HG03342 (cell line): ENCODE data around the gene EBF4.
"Not testable (repeated sequence)": the region's sequence is repeated elsewhere in the genome, so short reads cannot be mapped to it uniquely, and the experiment has no call there.

ENCODE experiments used
- ATAC-seq: cut with Tn5 transposase; IDR thresholded peaks from one replicate; pipeline ENCODE4 v1.9.1; 2021; ENCODE audit warnings: mild to moderate bottlenecking, moderate library complexity; ENCODE audit not compliant: unreplicated experiment

EBF4 gene

DNA sequence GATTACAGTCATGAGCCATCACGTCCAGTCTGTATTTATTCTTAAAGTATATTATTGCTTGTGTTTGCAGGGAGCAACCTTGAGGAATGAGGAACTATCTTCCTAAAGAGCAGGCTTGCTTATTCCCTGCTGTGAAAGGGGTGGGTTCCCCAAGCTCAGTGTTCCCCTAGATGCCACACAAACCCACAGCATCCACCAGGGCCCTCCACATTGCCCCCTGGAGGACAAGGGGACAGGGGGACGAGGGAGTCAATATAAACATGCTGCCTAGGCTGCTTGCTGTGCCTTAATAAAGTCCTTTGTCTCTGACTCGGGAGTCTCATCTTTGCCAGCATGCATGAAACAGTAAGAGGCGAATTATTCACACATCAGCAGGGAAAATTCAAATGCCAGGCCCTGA, 20.6 kb upstream of the EBF4 start:
- no peak for ATAC-seq

DNA sequence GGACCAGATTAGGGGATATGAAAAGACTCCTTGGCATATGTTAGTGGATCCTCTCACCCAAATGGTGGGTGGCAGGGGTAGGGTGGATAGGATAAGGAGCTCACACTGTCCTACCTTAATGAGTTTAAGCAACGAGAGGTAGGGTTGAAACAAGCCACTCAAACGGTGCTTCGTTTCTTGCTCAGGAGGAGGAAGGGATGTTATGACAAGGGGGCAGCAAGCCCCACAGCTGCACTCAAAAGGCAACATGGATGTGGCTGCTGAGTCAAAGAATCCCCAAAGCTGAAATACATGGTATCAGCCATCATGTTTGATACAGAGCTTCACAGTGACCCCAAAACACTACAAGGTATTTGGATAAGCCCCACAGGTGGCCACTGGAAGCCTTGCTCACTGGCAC, 20.1 kb upstream of the EBF4 start:
- no peak for ATAC-seq

- ATAC-seq, result no peak
Observed at GRCh38 chr20:2673453-2673852, 19.1 kb upstream of the EBF4 start.

DNA sequence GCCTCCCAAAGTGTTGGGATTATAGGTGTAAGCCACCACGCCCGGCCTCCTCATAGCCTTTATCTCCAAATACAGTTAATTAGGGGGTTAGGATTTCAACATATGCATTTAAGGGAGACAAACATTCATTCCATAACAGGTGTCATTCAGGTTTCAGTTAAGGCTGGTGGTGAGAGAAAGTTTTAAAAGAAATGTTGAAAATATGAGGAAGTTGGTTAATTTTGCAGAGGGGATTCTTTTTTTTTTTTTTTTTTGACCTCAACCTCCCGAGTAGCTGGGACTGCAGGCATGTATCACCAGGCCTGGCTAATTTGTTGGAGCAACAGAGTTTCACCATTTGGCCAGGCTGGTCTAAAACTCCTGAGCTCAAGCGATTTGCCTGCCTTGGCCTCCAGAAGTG, 12.5 kb upstream of the EBF4 start:
- no peak for ATAC-seq

DNA sequence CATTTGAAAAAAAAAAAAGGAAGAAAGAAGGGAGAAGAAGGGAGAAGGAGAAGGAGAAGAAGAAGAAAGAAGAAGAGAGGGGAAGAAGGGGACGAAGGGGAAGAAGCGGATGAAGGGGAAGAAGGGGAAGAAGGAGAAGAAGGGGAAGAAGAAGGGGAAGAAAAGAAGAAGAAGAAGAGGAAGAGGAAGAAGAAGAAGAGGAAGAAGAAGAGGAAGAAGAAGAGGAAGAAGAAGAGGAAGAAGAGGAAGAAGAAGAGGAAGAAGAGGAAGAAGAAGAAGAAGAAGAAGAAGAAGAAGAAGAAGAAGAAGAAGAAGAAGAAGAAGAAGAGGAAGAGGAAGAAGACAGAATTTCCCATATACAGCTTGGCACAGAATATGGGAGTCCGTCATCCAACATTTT, 10.5 kb upstream of the EBF4 start:
- not testable (repeated sequence) for ATAC-seq

DNA sequence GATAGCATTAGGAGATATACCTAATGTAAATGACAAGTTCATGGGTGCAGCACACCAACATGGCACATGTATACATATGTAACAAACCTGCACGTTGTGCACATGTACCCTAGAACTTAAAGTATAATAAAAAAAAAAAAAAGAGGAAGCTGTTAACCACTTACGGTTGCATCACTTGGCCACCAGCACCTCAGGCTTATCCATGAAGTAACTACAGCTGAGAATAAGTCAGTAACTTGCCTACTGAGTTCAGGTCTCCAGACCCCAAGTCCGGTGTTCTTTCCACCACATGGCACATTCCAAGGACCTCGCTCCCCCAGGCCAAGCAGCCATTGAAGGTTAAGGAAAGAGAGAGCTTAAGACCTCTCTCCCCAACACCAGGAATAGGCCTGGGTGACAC, 7.8 kb upstream of the EBF4 start:
- ATAC-seq, result not testable (repeated sequence)

GRCh38 chr20:2687514-2687913, 5.1 kb upstream of the EBF4 start:
- no peak for ATAC-seq

DNA sequence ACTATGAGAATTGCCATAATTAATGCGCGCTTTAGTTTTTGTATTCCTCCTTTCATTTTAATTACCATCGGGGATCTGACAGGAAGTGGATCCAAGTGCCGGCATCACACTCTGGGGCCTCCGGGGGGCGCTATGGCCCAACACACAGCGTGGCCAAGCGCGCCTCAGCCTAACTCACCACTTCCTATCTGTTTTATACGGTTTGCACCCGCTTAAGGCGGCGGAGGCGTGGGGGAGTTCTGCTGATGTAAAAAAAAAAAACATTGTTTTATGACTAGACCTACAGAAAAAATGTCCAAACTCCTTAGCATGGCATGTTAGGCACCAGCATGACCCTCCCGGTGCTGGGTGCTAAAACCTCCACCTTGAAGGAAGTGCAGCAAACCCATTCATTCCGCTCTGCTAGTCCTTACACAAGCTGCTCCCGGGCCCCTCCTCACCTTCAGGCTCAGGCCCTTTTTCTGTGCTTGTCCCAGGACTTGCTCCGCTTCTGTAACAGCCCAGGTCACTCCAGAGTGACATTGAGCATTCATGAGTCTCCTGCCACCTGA, 4.5 kb upstream of the EBF4 start:
- ATAC-seq, result no peak

DNA sequence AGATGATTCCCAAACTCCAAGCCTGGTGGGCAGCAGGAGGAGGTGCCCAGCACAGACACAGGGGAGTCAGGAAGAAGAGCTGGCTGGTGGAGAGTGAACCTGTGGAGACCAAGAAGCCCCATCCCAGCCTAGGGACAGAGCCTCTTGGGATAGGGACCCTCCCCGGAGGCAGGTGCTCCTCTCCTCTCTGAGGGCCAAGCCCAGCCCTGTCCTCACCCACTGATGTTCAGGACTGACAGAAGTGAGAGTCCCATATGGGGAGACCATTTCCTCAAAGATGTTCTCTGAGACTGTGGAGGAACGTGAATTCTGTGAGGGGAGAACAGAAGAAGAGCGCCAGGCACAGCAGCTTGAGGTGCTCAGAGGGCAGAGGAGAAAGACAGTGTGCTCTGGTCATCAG, 2.4 kb upstream of the EBF4 start:
- no peak for ATAC-seq

DNA sequence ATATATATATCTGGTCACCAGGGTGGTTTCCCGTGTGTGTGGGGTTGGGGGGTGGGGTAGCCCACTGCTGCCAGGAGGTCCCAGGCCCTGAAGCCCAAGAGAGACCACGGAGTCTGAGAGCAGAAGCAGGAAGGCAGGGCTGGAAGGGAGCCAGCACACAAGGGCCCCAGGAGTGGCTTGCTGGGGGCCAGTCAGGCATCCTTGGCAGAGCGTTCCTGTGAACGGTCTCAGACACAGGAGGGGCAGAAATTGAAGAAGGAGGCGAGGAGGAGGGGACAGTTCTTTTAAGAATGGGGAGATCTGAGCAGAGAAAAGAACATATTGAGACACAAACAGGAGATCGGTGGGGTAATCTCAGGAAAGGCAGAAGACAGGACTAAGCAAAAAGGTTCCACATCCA, 1.9 kb upstream of the EBF4 start:
- ATAC-seq, result no peak

GRCh38 chr20:2691127-2691526, 1.5 kb upstream of the EBF4 start:
- no peak for ATAC-seq

DNA sequence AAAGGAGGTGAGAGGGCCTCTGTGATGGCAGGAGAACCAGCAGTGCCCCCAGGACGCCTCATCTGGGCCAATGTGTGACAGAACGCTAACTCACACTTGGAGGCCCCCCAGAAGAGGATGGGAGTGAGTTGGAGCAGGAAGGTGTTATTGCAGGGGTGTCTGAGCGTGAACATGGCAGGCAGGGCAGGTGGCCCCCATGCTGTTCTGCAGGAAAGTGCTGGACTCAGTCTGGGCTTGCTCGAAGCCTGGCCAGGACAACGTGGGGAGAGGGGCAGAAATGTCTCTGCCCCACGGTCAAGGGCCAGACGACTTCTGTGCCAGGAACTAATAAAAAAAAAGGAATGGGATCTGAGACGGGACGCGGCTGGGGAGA, 931 bp upstream of the EBF4 start:
- no peak for ATAC-seq

DNA sequence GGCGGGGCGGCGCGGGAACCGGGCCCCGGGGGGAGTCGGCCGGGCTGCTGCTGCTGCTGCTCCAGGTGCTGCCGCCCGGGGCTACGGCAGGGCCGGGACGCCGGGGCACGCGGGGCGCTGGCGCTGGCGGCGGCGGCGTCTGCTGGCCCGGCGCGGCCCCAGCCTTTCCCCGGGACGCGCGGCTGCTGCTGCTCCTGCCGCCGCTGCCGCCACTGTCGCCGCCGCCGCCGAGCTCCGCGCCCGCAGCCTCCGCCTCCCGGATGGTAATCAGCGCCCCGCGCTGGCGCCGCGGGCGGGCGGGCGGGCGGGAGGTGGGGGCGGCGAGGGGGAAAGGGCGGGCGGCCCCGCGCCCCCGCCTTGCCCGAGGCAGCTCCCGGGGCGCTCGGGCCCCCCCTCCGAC, 306 bp downstream of the EBF4 start:
- ATAC-seq, result no peak

DNA sequence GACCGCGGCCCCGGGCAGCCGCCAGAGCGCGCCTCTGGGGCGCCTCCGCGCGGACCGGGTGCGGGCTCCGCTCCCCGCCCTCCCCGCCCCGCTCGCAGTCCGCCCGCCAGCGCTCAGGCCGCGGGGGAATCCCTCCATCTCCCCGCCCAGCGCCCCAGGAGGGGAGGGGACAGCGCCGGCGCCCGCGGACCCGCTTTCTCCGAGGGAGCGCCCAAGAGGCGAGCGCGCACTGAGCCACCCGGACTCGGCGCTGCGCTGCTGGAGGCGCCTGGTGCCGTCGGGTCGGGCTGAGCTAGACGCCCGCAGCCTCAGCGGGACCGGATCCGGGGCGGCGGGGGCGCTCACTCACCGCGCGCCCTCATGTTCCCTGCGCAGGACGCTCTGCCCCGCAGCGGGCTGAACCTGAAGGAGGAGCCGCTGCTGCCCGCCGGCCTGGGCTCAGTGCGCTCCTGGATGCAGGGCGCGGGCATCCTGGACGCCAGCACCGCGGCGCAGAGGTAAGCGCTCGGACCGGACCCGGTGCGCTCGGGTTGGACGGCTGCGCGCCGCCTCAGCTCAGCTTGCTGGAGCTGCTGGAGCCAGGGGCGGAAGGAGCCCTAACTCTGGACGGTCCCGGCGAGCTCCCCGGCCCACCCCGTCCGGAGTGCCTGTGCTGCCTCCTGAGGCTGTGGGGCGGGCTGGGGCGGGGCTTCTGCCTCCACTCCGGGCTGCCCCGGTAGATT, 867 bp downstream of the EBF4 start:
- no peak for ATAC-seq

- ATAC-seq, result no peak
Observed at GRCh38 chr20:2694008-2694471, 1.5 kb downstream of the EBF4 start.

- no peak for ATAC-seq
Observed at GRCh38 chr20:2694519-2694918, 1.9 kb downstream of the EBF4 start.

GRCh38 chr20:2695206-2695983, 2.8 kb downstream of the EBF4 start:
- ATAC-seq, result no peak

DNA sequence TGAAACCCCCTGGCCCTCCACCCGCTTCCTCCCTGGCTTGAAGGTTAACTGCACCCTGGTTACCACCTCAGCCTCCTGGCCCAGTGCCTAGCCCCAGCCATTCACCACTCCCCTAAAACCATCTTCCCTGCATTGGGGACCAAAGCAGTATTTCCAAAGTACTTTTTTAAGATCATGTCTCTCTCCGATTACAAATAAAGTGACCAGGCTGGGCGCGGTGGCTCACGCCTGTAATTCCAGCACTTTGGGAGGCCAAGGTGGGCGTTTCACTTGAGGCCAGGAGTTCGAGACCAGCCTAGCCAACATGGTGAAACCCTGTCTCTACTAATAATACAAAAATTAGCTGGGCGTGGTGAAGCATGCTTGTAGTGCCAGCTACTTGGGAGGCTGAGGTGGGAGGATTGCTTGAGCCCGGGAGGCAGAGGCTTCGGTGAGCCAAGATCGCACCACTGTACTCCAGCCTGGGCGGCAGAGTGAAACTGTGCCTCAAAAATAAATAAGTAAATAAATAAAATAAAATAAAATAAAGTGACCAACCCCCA, 3.5 kb downstream of the EBF4 start:
- ATAC-seq, result not testable (repeated sequence)

DNA sequence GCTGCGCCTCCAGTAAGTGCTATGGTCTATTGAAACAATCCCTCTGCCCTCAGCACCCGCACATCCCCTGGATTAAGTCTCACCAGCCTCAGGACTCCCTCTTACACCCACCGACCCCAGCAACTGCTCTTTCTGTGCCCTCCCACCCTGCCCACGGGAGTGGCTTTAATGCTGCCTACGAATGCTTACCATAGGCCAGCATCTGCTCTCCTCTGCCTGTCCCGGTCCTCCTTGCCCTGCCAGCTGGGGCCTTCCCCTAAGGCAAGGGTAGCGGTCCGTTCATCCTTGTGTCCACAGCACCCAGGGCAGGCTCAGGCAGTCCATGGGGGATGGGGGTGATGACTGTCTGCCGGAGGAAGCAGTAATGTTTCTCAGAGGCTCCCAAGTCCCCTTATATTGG, 4.1 kb downstream of the EBF4 start:
- no peak for ATAC-seq

GRCh38 chr20:2697768-2698167, 5.2 kb downstream of the EBF4 start:
- no peak for ATAC-seq

- no peak for ATAC-seq
Observed at GRCh38 chr20:2698186-2698817, 5.7 kb downstream of the EBF4 start.
